HG02885 (cell line): ENCODE results near the gene ATP8A2.

Experiments used
- ATAC-seq: cut with Tn5 transposase; IDR thresholded peaks from one replicate; pipeline ENCODE4 v1.9.1; 2021; ENCODE audit warnings: mild to moderate bottlenecking; ENCODE audit not compliant: unreplicated experiment, poor library complexity

ATP8A2 gene

GRCh38 chr13:25380082-25380481 lies 8.3 kb downstream of the ATP8A2 start:
- no peak for ATAC-seq

- no peak for ATAC-seq
Observed at GRCh38 chr13:25380741-25381324, 9.1 kb downstream of the ATP8A2 start.

GRCh38 chr13:25384758-25385410 lies 13.1 kb downstream of the ATP8A2 start:
- ATAC-seq: no peak

GRCh38 chr13:25391932-25392331 lies 20.2 kb downstream of the ATP8A2 start:
- no peak for ATAC-seq

GRCh38 chr13:25394402-25395060 lies 22.8 kb downstream of the ATP8A2 start:
- no peak for ATAC-seq

GRCh38 chr13:25397763-25398162 lies 26.0 kb downstream of the ATP8A2 start:
- no peak for ATAC-seq

GRCh38 chr13:25400925-25401324 lies 29.2 kb downstream of the ATP8A2 start:
- no peak for ATAC-seq

GRCh38 chr13:25401958-25402357 lies 30.2 kb downstream of the ATP8A2 start:
- ATAC-seq: no peak

GRCh38 chr13:25406377-25406776 lies 34.6 kb downstream of the ATP8A2 start:
- no peak for ATAC-seq

GRCh38 chr13:25409938-25410337 lies 38.2 kb downstream of the ATP8A2 start:
- no peak for ATAC-seq

- ATAC-seq: no peak
Observed at GRCh38 chr13:25415241-25415640, 43.5 kb downstream of the ATP8A2 start.

GRCh38 chr13:25417535-25417934 lies 45.8 kb downstream of the ATP8A2 start:
- ATAC-seq: no peak

GRCh38 chr13:25420161-25420560 lies 48.4 kb downstream of the ATP8A2 start:
- no peak for ATAC-seq

- ATAC-seq: no peak
Observed at GRCh38 chr13:25421612-25422011, 49.8 kb downstream of the ATP8A2 start.

- ATAC-seq: no peak
Observed at GRCh38 chr13:25422153-25422552, 50.4 kb downstream of the ATP8A2 start.

- ATAC-seq: no peak
Observed at GRCh38 chr13:25423831-25424230, 52.1 kb downstream of the ATP8A2 start.

GRCh38 chr13:25429466-25429865 lies 57.7 kb downstream of the ATP8A2 start:
- ATAC-seq: no peak

- ATAC-seq: no peak
Observed at GRCh38 chr13:25432691-25433090, 60.9 kb downstream of the ATP8A2 start.

GRCh38 chr13:25440061-25440460 lies 68.3 kb downstream of the ATP8A2 start:
- no peak for ATAC-seq

- ATAC-seq: no peak
Observed at GRCh38 chr13:25446261-25446660, 74.5 kb downstream of the ATP8A2 start.

- ATAC-seq: no peak
Observed at GRCh38 chr13:25447396-25447795, 75.6 kb downstream of the ATP8A2 start.

GRCh38 chr13:25453850-25454365 lies 82.1 kb downstream of the ATP8A2 start:
- no peak for ATAC-seq
